Hematopoietic multipotent progenitor cell treated with erythropoietin and hydrocortisone succinate and interleukin-3 and kit ligand, for 4 days (in vitro differentiated cells): ENCODE measurements around the gene PPIE.

Experiments used
- DNase-seq: peaks from one replicate; pipeline ENCODE4 v3.0.0-alpha.2; 2015

PPIE gene

GRCh38 chr1:39721664-39722063 lies 17.0 kb upstream of the PPIE start:
- DNase-seq, result no peak

GRCh38 chr1:39722495-39722894 lies 16.2 kb upstream of the PPIE start:
- no peak for DNase-seq

GRCh38 chr1:39726600-39726999 lies 12.1 kb upstream of the PPIE start:
- DNase-seq, result no peak

GRCh38 chr1:39727221-39727931 lies 11.3 kb upstream of the PPIE start:
- DNase-seq, result no peak

- no peak for DNase-seq
Measured at GRCh38 chr1:39727932-39728317, 10.8 kb upstream of the PPIE start.

GRCh38 chr1:39729030-39729429 lies 9.7 kb upstream of the PPIE start:
- DNase-seq, result no peak

- no peak for DNase-seq
Measured at GRCh38 chr1:39729842-39730241, 8.8 kb upstream of the PPIE start.

GRCh38 chr1:39732730-39733129 lies 6.0 kb upstream of the PPIE start:
- no peak for DNase-seq

- DNase-seq, result no peak
Measured at GRCh38 chr1:39733161-39733560, 5.5 kb upstream of the PPIE start.

- no peak for DNase-seq
Measured at GRCh38 chr1:39735731-39736130, 3.0 kb upstream of the PPIE start.

GRCh38 chr1:39737546-39738169 lies 1.0 kb upstream of the PPIE start:
- DNase-seq, result no peak

GRCh38 chr1:39745016-39745670 lies 6.5 kb downstream of the PPIE start:
- no peak for DNase-seq

- no peak for DNase-seq
Measured at GRCh38 chr1:39751595-39751994, 12.9 kb downstream of the PPIE start.

- no peak for DNase-seq
Measured at GRCh38 chr1:39752703-39753102, 14.0 kb downstream of the PPIE start.

- DNase-seq, result no peak
Measured at GRCh38 chr1:39753132-39754025, 14.7 kb downstream of the PPIE start.

- DNase-seq, result no peak
Measured at GRCh38 chr1:39754026-39754570, 15.4 kb downstream of the PPIE start.

GRCh38 chr1:39754906-39755504 lies 16.3 kb downstream of the PPIE start:
- DNase-seq, result no peak

- no peak for DNase-seq
Measured at GRCh38 chr1:39755965-39756659, 17.4 kb downstream of the PPIE start.

- DNase-seq, result peak; percentile 97
Measured at GRCh38 chr1:39757501-39757900, 18.8 kb downstream of the PPIE start.

- no peak for DNase-seq
Measured at GRCh38 chr1:39758556-39759435, 20.1 kb downstream of the PPIE start.

- DNase-seq, result no peak
Measured at GRCh38 chr1:39759436-39759726, 20.7 kb downstream of the PPIE start.
